ENCODE results near the gene CSDE1. TPM values are rescaled to one million over a fixed set of nuclear protein-coding genes. Genes with fewer than 3 reads are reported as not detected.

Gene CSDE1
- total RNA-seq = 967 TPM in 2 replicates

GRCh38 chr1:114757455-114758255 lies at the start of gene CSDE1:
TSS of gene CSDE1 (minus strand) at chr1:114757984. CDS start at chr1:114739890, 18,094 bp downstream.

GRCh38 chr1:114780344-114781226 lies 22.8 kb upstream of the CSDE1 start, which contains the start of gene SIKE1:
TSS of gene SIKE1 (minus strand) at chr1:114780685. CDS start at chr1:114780607, 78 bp downstream.

GRCh38 chr1:114716304-114717170 lies 41.2 kb downstream of the CSDE1 start, which contains the start of gene NRAS:
TSS of gene NRAS (minus strand) at chr1:114716771. CDS start at chr1:114716160, 611 bp downstream.

GRCh38 chr1:114695430-114696058 lies 62.2 kb downstream of the CSDE1 start, which contains the start of gene AMPD1:
TSS of gene AMPD1 (minus strand) at chr1:114695546. CDS start at chr1:114695471, 75 bp downstream.

GRCh38 chr1:114669562-114670082 lies 88.2 kb downstream of the CSDE1 start, which contains the start of gene DENND2C:
TSS of gene DENND2C (minus strand) at chr1:114670049. CDS start at chr1:114625984, 44,065 bp downstream.

Other genes with a start within 250 kb of the CSDE1 start
- gene TRIM33, start 246.8 kb downstream of the CSDE1 start, total RNA-seq = 19.2 and 25.4 TPM in 2 replicates
- gene BCAS2, start 176.4 kb downstream of the CSDE1 start, total RNA-seq = 41.9 and 43.2 TPM in 2 replicates
- 2.4 and 2.6 TPM in 2 replicates for gene DENND2C, start 87.9 kb downstream of the CSDE1 start, total RNA-seq
- gene AMPD1, start 62.4 kb downstream of the CSDE1 start, total RNA-seq = not detected in 2 replicates
- 42.5 and 45.9 TPM in 2 replicates for gene NRAS, start 41.2 kb downstream of the CSDE1 start, total RNA-seq
- gene SIKE1, start 22.7 kb upstream of the CSDE1 start, total RNA-seq = 63.1 and 63.5 TPM in 2 replicates
- not detected in 2 replicates for gene SYCP1, start 96.9 kb upstream of the CSDE1 start, total RNA-seq